ENCODE results near the gene PTGS2.

DNA sequence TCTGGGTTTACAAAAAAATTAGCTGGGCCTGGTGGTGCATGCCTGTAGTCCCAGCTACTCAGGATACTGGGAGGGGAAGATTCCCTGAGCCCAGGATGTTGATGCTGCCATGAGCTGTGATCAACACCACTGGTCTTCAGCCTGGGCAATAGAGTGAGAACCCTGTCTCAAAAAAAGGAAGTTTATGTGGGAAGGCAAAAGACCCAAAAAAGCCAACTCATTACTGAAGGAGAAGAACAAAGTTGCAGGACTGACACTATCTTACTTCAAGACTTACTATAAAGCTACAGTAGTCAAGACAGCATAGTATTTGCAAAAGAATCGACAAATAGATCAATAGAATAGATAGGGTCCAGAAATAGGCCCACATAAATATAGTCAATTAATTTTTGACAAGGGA lies 9.2 kb upstream of the PTGS2 start:
- no peak for TF ChIP-seq SIN3A (IDR thresholded peaks at IDR 0.05; ENCODE audit: borderline replicate concordance, insufficient read depth, low read length)
- no peak for TF ChIP-seq TAF1 (IDR thresholded peaks at IDR 0.05; ENCODE audit: borderline replicate concordance, insufficient read depth, low read length)
